Erythroblast (primary cell): ENCODE data around the gene PTPRN2.

Experiments used
- GATA1 ChIP-seq: IDR thresholded peaks from 2 replicates; pipeline ENCODE4 v1.6.1; 2011; ENCODE audit warnings: low read depth, mild to moderate bottlenecking, control low read depth, low read length, moderate library complexity
- POLR2A ChIP-seq: IDR thresholded peaks from 2 replicates; pipeline ENCODE4 v1.6.1; 2011; ENCODE audit warnings: mild to moderate bottlenecking, low read length

DNA sequence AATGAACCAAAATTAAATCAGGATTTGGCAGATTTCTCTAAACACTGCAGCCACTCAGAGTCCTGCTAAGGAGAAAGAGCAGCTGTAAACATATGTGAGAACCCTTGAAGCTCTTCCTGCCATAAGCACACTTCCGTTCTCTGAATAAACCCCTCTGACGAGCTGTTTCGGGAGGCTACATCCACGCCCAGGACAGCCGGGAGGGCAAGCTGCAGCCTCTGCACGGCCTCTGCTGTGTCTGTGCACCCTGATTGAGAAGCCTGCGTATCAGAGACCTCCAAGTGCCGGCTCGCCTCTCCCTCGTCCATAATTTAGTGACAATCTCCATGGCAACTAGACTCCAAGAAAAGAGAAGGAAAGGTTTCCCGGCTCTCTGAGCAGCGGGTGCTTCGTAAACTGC, 114.4 kb downstream of the PTPRN2 start:
- TF ChIP-seq POLR2A (no peak), GATA1 (no peak)
